Ovary (tissue), 9 donors: ENCODE results near the gene COL26A1. TPM values are rescaled to one million over a fixed set of nuclear protein-coding genes. Genes with fewer than 3 reads are reported as not detected.

Source experiments
- DNase-seq, 5 donors: peaks; one replicate each; pipeline ENCODE4 v3.0.0-alpha.2; 2019 to 2020
- H3K27ac ChIP-seq, 2 donors: fragments of 200-600 bp; one replicate each; pipeline versions ENCODE4 v1.5.1 to v1.8.0; 2019 to 2022
- H3K27me3 ChIP-seq: fragments of 200-600 bp; one replicate; pipeline ENCODE4 v1.8.0; 2022
- H3K36me3 ChIP-seq: fragments of 200-600 bp; sonication (generic); one replicate; pipeline ENCODE4 v1.5.1; 2019
- H3K4me1 ChIP-seq: one replicate; pipeline ENCODE4 v1.8.1; 2013; ENCODE audit warnings: mild to moderate bottlenecking, moderate library complexity; ENCODE audit not compliant: insufficient read depth
- H3K4me3 ChIP-seq: fragments of 200-600 bp; sonication (generic); one replicate; pipeline ENCODE4 v1.5.1; 2017
- H3K9me3 ChIP-seq, 2 donors: fragments of 200-600 bp in 1 of 2; sonication (generic) in 1 of 2; one replicate each; pipeline versions ENCODE4 v1.5.1 to v1.8.1; 2013 to 2019; ENCODE audit warnings: mild to moderate bottlenecking in 1 of 2, moderate library complexity in 1 of 2
- CTCF ChIP-seq, 3 donors: fragments of 450-650 bp in 2 of 3; fragments of 200-600 bp in 1 of 3; IDR thresholded peaks; one replicate each; pipeline versions ENCODE4 v1.5.1 to v1.8.0; 2016 to 2022; ENCODE audit warnings: antibody characterized with exemption in 3 of 3, mild to moderate bottlenecking in 1 of 3
- EP300 ChIP-seq: sonication (generic); formaldehyde crosslinking; IDR thresholded peaks from one replicate; pipeline ENCODE4 v1.6.1; 2017; ENCODE audit warnings: antibody characterized with exemption
- POLR2A ChIP-seq: fragments of 450-650 bp; IDR thresholded peaks from one replicate; pipeline ENCODE4 v1.6.1; 2017; ENCODE audit warnings: antibody characterized with exemption, mild to moderate bottlenecking, moderate library complexity
- WGBS, 3 donors: extraction: QIAGEN DNeasy Blood & Tissue Kit in 1 of 3; methylation state at CpG; one replicate each; pipeline versions ENCODE4 v1.1.5 to v1.1.7; 2013 to 2017; 5-methylcytosine and 5-hydroxymethylcytosine counted together
- intact Hi-C, 4 donors: fragments of 100-400 bp; cut with DNase I; formaldehyde crosslinking; loops; one replicate each; pipeline versions ENCODE4 v1.11.0 to v1.15.1; 2022 to 2023
- polyA plus RNA-seq, 2 donors: library from polyadenylated mRNA; stranded (reverse); fragments of 200-250 nt in 1 of 2; fragments of 350-450 nt in 1 of 2; fragmentation: Illumina TruSeq in 1 of 2; extraction: RNeasy Lipid Tissue Mini Kit (QIAGEN cat#74804) in 1 of 2; gene quantifications; one replicate each; pipeline ENCODE4 v1.2.3, GENCODE V29; 2013 to 2014
- total RNA-seq, 7 donors: library from RNA; depleted of rRNA in 2 of 7; stranded (reverse); fragments of >200 nt in 2 of 7; fragmentation: NEBNext Ultra II Directional in 3 of 7; extraction: Animal tissue kit (Norgen Biotek cat#: 25700) in 3 of 7; gene quantifications; one replicate each; pipeline versions ENCODE4 v1.1.0 to v1.2.4, GENCODE V29; 2016 to 2023
- donor health status: DM: no; HTN: no; CAD: no; lungs with moderate emphysema.
- donor health status: DM: no; HTN: no; CAD: no.
- donor health status: Bipolar disorder and iron deficiency.
- donor health status: DM: yes; HTN: yes; CAD: no.
- donor health status: DM: no; HTN: no; CAD: no.
- donor health status: DM: yes; HTN: yes; CAD: no.

Gene COL26A1
- total and polyA plus RNA-seq, 9 donors, result 0.17 to 2.3 (median 0.40) TPM

GRCh38 chr7:101589976-101590662, 227.4 kb downstream of the COL26A1 start:
- no peaks in the 10 kb centered on the region for H3K4me1 ChIP-seq
- intact Hi-C loops, result no loop called here
- no peaks in the 10 kb centered on the region for H3K27me3 ChIP-seq
- no peak for TF ChIP-seq CTCF (IDR thresholded peaks at IDR 0.05)
- no peak for TF ChIP-seq EP300
- TF ChIP-seq POLR2A, result no peak
- 76 to 79% (median 78%) methylated on average over 15 of the region's 15 CpGs for WGBS, 3 donors
- H3K36me3 ChIP-seq, result no peaks in the 10 kb centered on the region
- no peak overlapping the region for H3K4me3 ChIP-seq
- no peaks in the 10 kb centered on the region for H3K9me3 ChIP-seq
- no peak overlapping the region for H3K27ac ChIP-seq
- DNase-seq, result no peak

GRCh38 chr7:101590663-101591435, 228.2 kb downstream of the COL26A1 start:
- 86 to 91% (median 88%) methylated on average over 18 of the region's 18 CpGs for WGBS, 3 donors
- Histone ChIP-seq H3K4me3 (no peak overlapping the region), H3K27ac (no peak overlapping the region), H3K27me3 (no peaks in the 10 kb centered on the region), H3K36me3 (no peaks in the 10 kb centered on the region), H3K9me3 (no peaks in the 10 kb centered on the region), H3K4me1 (no peaks in the 10 kb centered on the region)
- no peak for DNase-seq
- TF ChIP-seq CTCF (IDR thresholded peaks at IDR 0.05), result no peak
- no peak for TF ChIP-seq EP300
- no peak for TF ChIP-seq POLR2A
- intact Hi-C loops, result no loop called here

- no peak for TF ChIP-seq EP300
- TF ChIP-seq POLR2A, result no peak
- TF ChIP-seq CTCF (IDR thresholded peaks at IDR 0.05), result no peak
- no peak for DNase-seq
- intact Hi-C loops, result no loop called here
- Histone ChIP-seq H3K36me3 (no peaks in the 10 kb centered on the region), H3K27me3 (no peaks in the 10 kb centered on the region), H3K4me3 (no peak overlapping the region), H3K9me3 (no peaks in the 10 kb centered on the region), H3K27ac (no peak overlapping the region), H3K4me1 (no peaks in the 10 kb centered on the region)
- 92 to 96% (median 93%) methylated on average over 2 of the region's 2 CpGs for WGBS, 3 donors
Observed at GRCh38 chr7:101591504-101591903, 228.8 kb downstream of the COL26A1 start.

- intact Hi-C loops, result no loop called here
- WGBS, 3 donors, result 75 to 82% (median 80%) methylated on average over 6 of the region's 6 CpGs
- DNase-seq, result no peak
Observed at GRCh38 chr7:101593556-101593955, 230.9 kb downstream of the COL26A1 start.

More at GRCh38 chr7:101593556-101593955, 230.9 kb downstream of the COL26A1 start:
- TF ChIP-seq CTCF (IDR thresholded peaks at IDR 0.05) (no peak), POLR2A (no peak), EP300 (no peak)
- Histone ChIP-seq H3K9me3 (no peaks in the 10 kb centered on the region), H3K27me3 (no peaks in the 10 kb centered on the region), H3K4me3 (no peak overlapping the region), H3K4me1 (no peaks in the 10 kb centered on the region), H3K27ac (no peak overlapping the region), H3K36me3 (no peaks in the 10 kb centered on the region)
